ENCODE results near the gene RAMACL.

DNA sequence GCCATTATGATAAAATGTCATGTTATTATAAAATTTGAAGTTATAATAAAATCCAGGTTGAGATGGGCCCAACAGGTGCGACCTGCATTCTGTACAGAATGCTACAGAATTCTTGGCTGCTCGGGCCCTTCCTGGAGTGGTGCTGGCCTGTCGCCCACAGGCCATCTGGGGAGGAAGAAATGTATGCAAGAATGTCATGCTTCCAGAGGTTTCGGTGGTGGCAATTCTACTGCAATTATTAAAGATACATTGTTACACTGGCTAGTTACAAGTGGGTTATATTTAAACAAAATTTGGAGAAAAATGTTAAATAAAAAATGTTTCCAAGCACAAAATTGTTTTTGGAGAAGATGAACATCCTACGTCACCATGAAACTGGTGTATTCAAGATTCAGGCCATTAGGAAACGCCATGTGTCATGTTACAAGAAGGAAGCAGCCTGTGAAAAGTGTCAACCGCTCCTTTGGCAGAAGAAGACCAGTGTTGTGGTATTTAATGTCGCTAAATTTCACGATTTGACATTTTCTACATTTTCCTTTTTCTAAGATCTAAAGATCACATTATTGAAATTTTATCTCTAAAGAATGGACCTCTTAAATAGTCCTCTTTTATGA lies 7.1 kb downstream of the RAMACL start:
- TF ChIP-seq POLR2A (IDR thresholded peaks at IDR 0.05) (no peak), POLR2AphosphoS5 (IDR thresholded peaks at IDR 0.05) (no peak)
